ENCODE results near the gene SLC40A1. TPM values are rescaled to one million over a fixed set of nuclear protein-coding genes. Genes with fewer than 3 reads are reported as not detected.
"Not testable (repeated sequence)": the region's sequence is repeated elsewhere in the genome, so short reads cannot be mapped to it uniquely, and the experiment has no call there.

SLC40A1 gene
- total RNA-seq, 2 experiments from 2014 or later, result 3.0 to 3.5 TPM

DNA sequence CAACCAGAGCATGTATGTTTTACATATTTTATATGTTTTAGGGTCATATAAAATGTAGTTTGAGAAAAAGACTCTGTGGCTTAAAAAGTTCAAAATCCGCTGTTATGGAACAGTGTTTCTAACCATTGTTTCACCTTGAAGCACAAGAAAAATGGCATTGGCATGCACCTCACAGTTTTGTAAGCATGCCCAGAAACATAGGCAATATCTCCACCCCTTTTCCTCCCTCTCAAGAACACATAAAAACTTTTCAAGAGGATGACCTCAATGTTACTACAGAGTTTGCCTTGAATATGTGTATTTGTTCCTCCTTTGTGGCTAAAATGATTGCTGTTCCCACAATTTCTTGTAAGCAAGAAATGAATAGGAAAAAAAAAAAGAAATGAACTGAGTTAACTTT is 29.3 kb upstream of the SLC40A1 start:
- Mint-ChIP-seq H3K4me3 (no peak overlapping the region), H3K27ac (no peak overlapping the region), H3K4me1 (no peaks in the 10 kb centered on the region), H3K9me3 (no peaks in the 10 kb centered on the region), H3K27me3 (no peaks in the 10 kb centered on the region), H3K36me3 (no peaks in the 10 kb centered on the region)
- no peak for DNase-seq

DNA sequence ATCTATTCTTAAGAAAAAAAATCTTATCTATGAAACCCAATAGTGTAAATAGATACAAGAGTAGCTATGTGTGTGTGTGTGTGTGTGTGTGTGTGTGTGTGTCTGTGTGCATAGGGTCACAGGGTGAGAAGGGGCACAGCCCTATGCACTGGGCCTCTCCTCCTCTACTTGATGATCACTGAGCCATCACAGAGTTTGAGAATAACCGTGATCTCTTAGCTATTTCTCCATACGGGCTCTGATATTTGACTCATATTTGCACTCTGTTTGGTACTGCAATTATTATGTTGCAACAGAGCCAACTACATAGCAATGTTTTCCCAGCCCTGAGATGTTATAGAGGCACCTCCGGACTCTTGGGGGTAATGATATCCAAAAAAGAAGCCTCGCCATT is 28.8 kb upstream of the SLC40A1 start:
- Mint-ChIP-seq H3K27me3 (no peaks in the 10 kb centered on the region), H3K4me1 (no peaks in the 10 kb centered on the region), H3K27ac (no peak overlapping the region), H3K9me3 (no peaks in the 10 kb centered on the region), H3K4me3 (no peak overlapping the region), H3K36me3 (no peaks in the 10 kb centered on the region)
- no peak for DNase-seq

DNA sequence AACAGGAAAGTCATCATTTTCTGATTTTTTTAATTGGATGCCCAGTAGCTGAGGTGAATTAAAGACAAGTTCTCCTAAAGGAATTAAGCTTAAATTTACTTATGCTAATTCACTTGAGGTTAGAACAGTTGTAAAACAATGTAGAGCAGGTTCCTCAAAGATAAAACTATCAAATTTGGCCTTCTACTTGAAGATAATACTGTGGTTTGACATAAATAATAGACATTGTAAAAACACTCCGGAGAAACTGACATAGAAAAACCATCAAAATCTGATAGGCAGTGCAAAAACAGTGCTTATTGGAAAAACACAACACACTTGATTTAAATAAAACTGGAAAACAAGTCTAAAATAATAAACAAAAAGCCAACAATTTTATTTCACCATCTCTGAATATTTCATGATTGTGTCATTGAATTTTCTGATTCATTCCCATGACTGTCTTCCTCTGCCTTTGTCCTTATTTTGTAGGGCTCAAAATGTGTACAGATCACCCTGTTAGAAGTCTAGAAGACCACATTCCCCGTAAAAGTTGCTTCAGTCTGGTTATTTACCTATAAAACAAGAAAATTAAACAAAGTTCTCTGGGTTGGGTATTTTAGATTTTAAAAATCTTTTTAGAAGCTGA is 28.3 kb upstream of the SLC40A1 start:
- no peak for DNase-seq
- no peak overlapping the region for H3K27ac Mint-ChIP-seq
- no peak overlapping the region for H3K4me3 Mint-ChIP-seq
- H3K27me3 Mint-ChIP-seq, result no peaks in the 10 kb centered on the region
- no peaks in the 10 kb centered on the region for H3K4me1 Mint-ChIP-seq
- no peaks in the 10 kb centered on the region for H3K9me3 Mint-ChIP-seq
- H3K36me3 Mint-ChIP-seq, result no peaks in the 10 kb centered on the region

DNA sequence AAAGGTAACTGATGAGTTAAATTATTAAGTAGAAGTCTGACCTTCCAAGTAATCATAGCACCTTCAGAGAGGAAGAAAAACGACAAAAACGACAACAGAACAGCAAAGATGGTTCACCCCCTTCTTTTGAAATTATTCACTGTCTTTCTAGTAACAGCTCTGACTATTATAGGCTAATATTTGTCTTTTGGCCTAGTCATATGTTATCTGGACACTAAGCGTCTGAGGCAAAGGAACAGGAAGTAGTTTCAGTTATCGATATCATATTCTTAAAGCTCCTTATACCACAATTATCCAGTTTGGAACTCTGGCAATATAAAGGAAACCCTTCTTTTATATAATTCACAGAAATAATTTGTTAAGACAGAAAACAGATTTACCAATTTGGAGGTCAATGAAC is 27.6 kb upstream of the SLC40A1 start:
- H3K27ac Mint-ChIP-seq, result no peak overlapping the region
- H3K36me3 Mint-ChIP-seq, result no peaks in the 10 kb centered on the region
- H3K4me3 Mint-ChIP-seq, result no peak overlapping the region
- H3K27me3 Mint-ChIP-seq, result no peaks in the 10 kb centered on the region
- no peaks in the 10 kb centered on the region for H3K9me3 Mint-ChIP-seq
- no peak for DNase-seq
- H3K4me1 Mint-ChIP-seq, result no peaks in the 10 kb centered on the region

DNA sequence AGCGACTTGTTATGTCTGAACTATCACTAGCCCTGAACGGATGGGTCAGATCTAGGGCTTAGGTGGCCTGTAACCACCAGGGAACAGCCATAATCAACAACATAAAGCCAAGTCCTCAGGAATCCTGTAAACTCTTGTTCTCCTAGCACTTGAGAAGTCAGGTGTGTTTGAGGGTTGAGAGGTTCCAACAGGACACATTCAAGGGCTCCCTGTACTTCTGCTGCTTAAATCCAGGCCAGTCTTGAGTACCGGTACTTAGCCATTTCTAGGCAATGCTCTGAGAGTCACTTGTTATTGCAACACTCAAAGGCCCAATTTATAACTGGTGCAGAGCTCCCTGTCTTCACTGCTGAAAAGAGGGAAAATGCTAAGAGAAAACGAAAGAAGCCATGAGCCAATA is 21.6 kb upstream of the SLC40A1 start:
- H3K4me1 Mint-ChIP-seq, result no peaks in the 10 kb centered on the region
- no peaks in the 10 kb centered on the region for H3K27me3 Mint-ChIP-seq
- H3K36me3 Mint-ChIP-seq, result no peaks in the 10 kb centered on the region
- H3K9me3 Mint-ChIP-seq, result no peaks in the 10 kb centered on the region
- H3K27ac Mint-ChIP-seq, result no peak overlapping the region
- H3K4me3 Mint-ChIP-seq, result no peak overlapping the region
- no peak for DNase-seq

DNA sequence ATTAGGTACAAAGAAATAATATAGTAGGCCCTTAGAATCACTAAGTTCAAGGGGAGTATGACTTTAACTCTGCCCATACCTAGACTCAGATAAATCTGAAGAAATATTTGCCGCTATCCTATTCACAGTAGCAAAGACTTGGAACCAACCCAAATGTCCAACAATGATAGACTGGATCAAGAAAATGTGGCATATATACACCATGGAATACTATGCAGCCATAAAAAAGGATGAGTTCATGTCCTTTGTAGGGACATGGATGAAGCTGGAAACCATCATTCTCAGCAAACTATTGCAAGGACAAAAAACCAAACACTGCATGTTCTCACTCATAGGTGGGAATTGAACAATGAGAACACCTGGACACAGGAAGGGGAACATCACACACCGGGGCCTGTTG is 21.1 kb upstream of the SLC40A1 start:
- H3K27ac Mint-ChIP-seq, H3K27me3 Mint-ChIP-seq: not testable (repeated sequence)

DNA sequence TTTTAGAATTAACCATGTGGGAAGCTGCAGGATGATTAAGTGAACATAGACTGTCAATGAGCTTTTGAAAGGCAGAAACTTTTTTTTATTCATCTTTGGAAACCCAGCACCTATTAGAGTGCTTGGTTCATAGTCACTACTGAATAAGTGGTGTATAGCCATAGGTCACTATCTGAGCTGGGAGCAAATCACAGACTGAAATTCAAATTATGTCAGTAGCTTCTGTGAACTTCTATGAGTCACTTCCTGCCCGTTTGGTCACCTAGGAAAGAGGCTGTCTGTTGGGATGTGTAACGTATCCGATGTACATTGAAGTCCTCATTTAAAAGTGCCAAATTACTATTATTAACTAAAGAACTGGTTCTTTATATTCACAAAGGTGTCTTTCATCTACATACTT is 20.5 kb upstream of the SLC40A1 start:
- no peak for DNase-seq
- Mint-ChIP-seq H3K4me1 (no peaks in the 10 kb centered on the region), H3K4me3 (no peak overlapping the region), H3K27me3 (no peaks in the 10 kb centered on the region), H3K36me3 (no peaks in the 10 kb centered on the region), H3K9me3 (no peaks in the 10 kb centered on the region), H3K27ac (no peak overlapping the region)

More for the DNA sequence above, 21.1 kb upstream of the SLC40A1 start:
- not testable (repeated sequence) for H3K4me3 Mint-ChIP-seq, DNase-seq, H3K4me1 Mint-ChIP-seq, H3K36me3 Mint-ChIP-seq, H3K9me3 Mint-ChIP-seq

DNA sequence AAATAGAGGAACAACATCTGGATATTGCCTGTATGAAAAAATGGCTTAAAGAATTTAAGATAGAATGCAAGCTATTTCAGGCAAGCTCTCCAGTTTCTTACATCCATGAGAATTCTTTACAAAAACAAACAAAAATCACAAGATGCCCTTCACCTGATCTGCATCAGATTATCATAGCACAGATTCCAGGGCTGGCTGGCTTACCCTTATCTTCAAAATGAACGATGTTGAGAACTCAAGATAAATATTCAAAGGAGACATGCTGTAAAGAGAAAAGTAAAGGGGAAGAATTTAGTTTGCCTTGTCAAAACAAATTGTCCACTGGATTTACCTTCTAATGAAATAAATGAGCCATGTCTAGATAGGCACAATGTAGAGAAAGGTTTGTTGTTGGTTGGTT is 18.7 kb upstream of the SLC40A1 start:
- H3K4me3 Mint-ChIP-seq, result no peak overlapping the region

DNA sequence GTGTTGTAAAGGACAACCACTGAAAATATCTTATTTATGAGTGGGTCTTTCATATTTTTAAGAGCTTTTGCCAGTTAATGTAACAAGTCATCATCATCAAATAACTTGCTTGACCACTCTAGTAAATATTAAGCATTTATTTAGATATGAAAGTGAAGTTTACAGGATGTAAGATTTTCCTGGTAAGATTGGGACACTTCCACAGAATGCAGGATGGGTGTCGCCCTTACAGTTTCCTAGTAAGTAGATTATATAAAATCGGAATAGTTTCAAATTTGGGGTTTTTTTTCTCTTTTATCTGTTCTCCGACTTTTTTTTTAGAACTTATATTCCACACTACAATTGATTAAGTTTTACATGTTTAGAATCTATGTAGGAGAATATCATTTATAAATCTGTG is 14.8 kb upstream of the SLC40A1 start:
- H3K4me3 Mint-ChIP-seq, result no peak overlapping the region
- no peaks in the 10 kb centered on the region for H3K36me3 Mint-ChIP-seq
- H3K27ac Mint-ChIP-seq, result no peak overlapping the region
- no peaks in the 10 kb centered on the region for H3K27me3 Mint-ChIP-seq
- no peaks in the 10 kb centered on the region for H3K9me3 Mint-ChIP-seq
- DNase-seq, result no peak
- peaks cover 19% of the 10 kb centered on the region for H3K4me1 Mint-ChIP-seq

More for the DNA sequence above, 18.7 kb upstream of the SLC40A1 start:
- Mint-ChIP-seq H3K27me3 (no peaks in the 10 kb centered on the region), H3K4me1 (no peaks in the 10 kb centered on the region), H3K9me3 (no peaks in the 10 kb centered on the region), H3K36me3 (no peaks in the 10 kb centered on the region), H3K27ac (no peak overlapping the region)
- DNase-seq, result no peak

DNA sequence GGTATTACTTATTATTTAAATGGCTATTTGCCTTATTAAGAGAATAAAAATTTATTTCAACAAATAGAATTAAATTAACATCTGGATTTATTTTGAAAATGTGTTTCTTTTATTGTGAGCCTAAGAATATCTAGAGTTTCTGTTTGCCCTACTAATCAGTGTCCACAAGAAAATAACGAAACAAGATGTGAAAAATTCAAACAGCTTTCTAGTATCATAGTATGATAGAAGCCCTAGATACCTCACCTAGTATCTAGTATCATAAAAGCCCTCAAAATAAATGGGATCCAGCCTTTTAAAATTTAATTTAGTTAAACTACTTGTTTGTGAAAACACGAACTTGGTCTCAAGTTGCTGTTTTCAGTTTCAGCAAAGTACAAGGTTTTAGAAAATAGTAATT is 13.7 kb upstream of the SLC40A1 start:
- no peak overlapping the region for H3K27ac Mint-ChIP-seq
- no peak for DNase-seq
- no peaks in the 10 kb centered on the region for H3K9me3 Mint-ChIP-seq
- H3K27me3 Mint-ChIP-seq, result no peaks in the 10 kb centered on the region
- H3K36me3 Mint-ChIP-seq, result no peaks in the 10 kb centered on the region
- peaks cover 19% of the 10 kb centered on the region for H3K4me1 Mint-ChIP-seq
- H3K4me3 Mint-ChIP-seq, result no peak overlapping the region

DNA sequence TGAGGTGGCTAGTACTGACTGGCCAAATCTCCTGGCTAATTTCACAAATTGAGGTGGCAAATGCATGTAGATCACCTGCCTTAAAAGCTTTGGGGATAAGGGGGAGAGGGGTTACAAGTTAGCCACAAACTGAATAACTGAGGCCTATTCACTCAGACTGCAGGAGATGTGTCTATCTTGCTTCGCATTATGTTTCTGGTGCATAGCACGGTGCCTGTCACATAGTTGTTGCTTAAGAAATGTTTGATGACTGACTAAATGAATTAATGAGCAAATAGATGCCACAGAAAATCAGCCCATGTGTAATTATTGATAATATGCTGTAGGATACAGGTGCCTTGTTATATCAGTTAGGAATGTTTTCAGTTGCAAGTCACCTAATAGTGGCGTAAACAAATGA is 12.5 kb upstream of the SLC40A1 start:
- no peaks in the 10 kb centered on the region for H3K27me3 Mint-ChIP-seq
- H3K4me3 Mint-ChIP-seq, result no peak overlapping the region
- no peak overlapping the region for H3K27ac Mint-ChIP-seq

DNA sequence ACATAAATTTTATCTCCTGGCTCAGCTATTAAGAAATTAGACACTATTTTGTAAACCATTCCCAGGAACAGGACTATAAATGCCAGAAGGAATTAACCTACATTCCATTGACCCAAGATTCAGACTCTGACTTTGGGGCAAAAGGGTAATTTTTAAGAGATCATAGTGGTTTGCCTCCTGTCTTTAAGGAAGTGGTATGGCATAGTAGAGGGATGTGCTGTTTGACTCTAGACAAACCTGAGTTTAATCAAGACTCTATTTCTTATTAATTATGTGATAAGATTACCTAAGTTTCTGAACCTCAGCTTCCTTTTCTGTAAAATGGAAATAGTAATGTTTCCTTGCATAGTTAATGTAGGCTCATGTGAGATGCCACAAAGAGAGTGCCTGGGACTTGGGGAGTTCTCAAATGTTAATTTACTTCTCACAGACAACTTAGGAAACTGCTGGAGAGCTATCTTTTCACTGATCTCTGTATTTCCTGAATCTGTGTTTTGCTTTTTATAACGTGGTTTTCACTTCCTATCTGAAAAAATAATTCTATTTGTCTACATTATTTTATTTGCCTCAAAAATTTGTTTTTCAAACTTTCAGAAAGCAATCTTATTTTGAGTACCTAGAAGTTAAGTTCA is 11.9 kb upstream of the SLC40A1 start:
- H3K4me1 Mint-ChIP-seq, result peaks cover 19% of the 10 kb centered on the region
- H3K27me3 Mint-ChIP-seq, result no peaks in the 10 kb centered on the region
- no peak overlapping the region for H3K27ac Mint-ChIP-seq
- H3K4me3 Mint-ChIP-seq, result no peak overlapping the region
- DNase-seq, result no peak
- no peaks in the 10 kb centered on the region for H3K9me3 Mint-ChIP-seq
- no peaks in the 10 kb centered on the region for H3K36me3 Mint-ChIP-seq

More for the DNA sequence above, 12.5 kb upstream of the SLC40A1 start:
- Mint-ChIP-seq H3K36me3 (no peaks in the 10 kb centered on the region), H3K9me3 (no peaks in the 10 kb centered on the region), H3K4me1 (peaks cover 19% of the 10 kb centered on the region)
- DNase-seq, result no peak

DNA sequence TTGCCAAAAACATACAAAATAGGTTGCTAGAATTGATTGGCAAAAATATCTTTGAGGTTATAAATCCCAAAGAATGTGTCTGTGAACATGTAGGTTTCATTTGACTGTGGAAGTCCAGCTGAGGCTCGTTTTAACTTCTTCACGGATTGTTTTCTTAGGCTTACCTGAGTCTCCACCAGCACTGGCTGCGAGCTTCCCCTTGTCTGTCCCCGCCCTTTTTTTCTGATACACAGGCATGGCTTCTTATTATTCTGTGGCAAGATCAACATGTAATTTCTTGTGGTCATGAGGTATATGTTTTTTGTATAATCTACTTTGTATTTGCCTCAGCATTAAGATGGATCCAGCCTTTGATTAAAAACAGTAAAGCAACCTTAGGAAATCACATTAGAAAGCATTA is 7.2 kb upstream of the SLC40A1 start:
- Mint-ChIP-seq H3K4me3 (no peak overlapping the region), H3K36me3 (no peaks in the 10 kb centered on the region), H3K27ac (no peak overlapping the region), H3K9me3 (no peaks in the 10 kb centered on the region), H3K4me1 (peaks cover 12% of the 10 kb centered on the region), H3K27me3 (peaks cover 3% of the 10 kb centered on the region)
- no peak for DNase-seq

DNA sequence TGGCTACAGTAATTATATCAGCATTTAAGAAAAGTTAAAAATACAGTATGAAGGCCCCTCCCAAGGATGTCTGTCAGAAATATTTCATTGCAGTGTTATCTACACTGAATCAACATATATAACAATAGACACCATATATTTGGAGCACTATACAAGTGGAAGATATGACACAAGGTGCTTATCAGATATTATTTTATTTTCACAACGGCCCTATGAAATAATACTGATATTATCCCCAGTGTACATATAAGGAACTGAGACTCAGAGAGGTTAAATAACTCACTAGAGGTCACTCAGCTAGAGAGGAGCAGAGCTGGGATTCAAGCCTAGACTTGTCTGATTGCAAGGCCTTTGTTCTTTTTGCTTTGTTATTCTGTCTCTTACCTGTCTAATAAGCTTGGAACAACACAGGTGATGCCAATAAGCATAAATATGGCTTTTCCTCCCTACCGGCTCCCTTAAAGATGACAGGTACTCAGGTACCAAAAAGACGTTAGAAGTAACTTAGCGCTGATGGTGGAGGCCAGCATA is 4.7 kb upstream of the SLC40A1 start:
- no peak for DNase-seq
- H3K27me3 Mint-ChIP-seq, result peaks cover 16% of the 10 kb centered on the region
- H3K27ac Mint-ChIP-seq, result no peak overlapping the region
- H3K4me1 Mint-ChIP-seq, result peaks cover 5% of the 10 kb centered on the region
- H3K36me3 Mint-ChIP-seq, result no peaks in the 10 kb centered on the region
- no peaks in the 10 kb centered on the region for H3K9me3 Mint-ChIP-seq
- no peak overlapping the region for H3K4me3 Mint-ChIP-seq

DNA sequence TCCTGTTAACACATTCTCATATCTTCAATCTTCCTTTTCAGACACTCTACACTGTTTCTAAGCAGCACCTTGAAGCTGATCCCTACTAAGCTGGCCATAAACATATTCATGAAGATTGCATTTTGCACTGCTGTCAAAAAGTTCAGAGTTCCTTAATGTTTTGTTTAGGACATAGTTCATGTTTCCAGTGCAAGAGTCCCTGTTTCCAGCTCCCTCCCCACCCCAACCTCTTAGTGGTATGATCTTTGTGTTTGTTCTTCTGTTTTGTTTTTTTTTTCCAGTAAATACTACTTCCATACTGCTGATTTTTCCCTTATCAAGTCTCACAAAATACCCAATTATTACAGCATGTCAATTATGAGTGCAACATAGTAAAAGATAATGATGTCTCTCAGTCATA is 4.1 kb upstream of the SLC40A1 start:
- H3K9me3 Mint-ChIP-seq, result no peaks in the 10 kb centered on the region
- H3K4me3 Mint-ChIP-seq, result no peak overlapping the region
- no peak for DNase-seq
- H3K27me3 Mint-ChIP-seq, result peaks cover 16% of the 10 kb centered on the region
- H3K36me3 Mint-ChIP-seq, result no peaks in the 10 kb centered on the region
- H3K4me1 Mint-ChIP-seq, result peaks cover 10% of the 10 kb centered on the region
- no peak overlapping the region for H3K27ac Mint-ChIP-seq

Data from activated naive CD8-positive, alpha-beta T cell treated with anti-CD3 and anti-CD28 coated beads for 36 hours (primary cell).